HEK293 (cell line): ENCODE results near the gene PHF12.

ENCODE experiments used
- CTCF ChIA-PET: fragments of 350-600 bp; formaldehyde crosslinking; extraction: SDS; loops from one replicate; lab custom pipeline; 2021; ENCODE audit warnings: antibody characterized with exemption; lab: Yijun Ruan, JAX
- POLR2A ChIA-PET: fragments of 300-600 bp; formaldehyde crosslinking; extraction: SDS; loops from one replicate; lab custom pipeline; 2020; ENCODE audit warnings: antibody characterized with exemption, inconsistent platforms; lab: Yijun Ruan, JAX
- H3K27ac ChIP-seq: fragments of 200-500 bp; sonication (Bioruptor generic); 2 replicates; pipeline ENCODE4 v1.5.1; 2014; ENCODE audit warnings: low read depth, low read length, control low read depth, inconsistent platforms; ENCODE audit errors: extremely low read depth
- H3K36me3 ChIP-seq, 2 experiments: fragments of 200-500 bp in 1 of 2; sonication (Bioruptor generic) in 1 of 2; 1 replicate in 1 of 2; 2 replicates in 1 of 2; pipeline ENCODE4 v1.5.1; 2014 to 2017; ENCODE audit warnings: inconsistent platforms in 2 of 2, low read length in 2 of 2; ENCODE audit not compliant: control insufficient read depth in 2 of 2, insufficient read depth in 1 of 2
- H3K4me1 ChIP-seq: fragments of 200-500 bp; sonication (Bioruptor generic); 2 replicates; pipeline ENCODE4 v1.5.1; 2014; ENCODE audit warnings: mild to moderate bottlenecking, low read length, inconsistent platforms; ENCODE audit not compliant: control insufficient read depth, insufficient read depth
- H3K4me3 ChIP-seq: 2 replicates; pipeline ENCODE4 v1.5.1; 2011; ENCODE audit warnings: low read depth, mild to moderate bottlenecking, control low read depth, low read length, moderate library complexity
- H3K9me3 ChIP-seq: fragments of 200-500 bp; sonication (Bioruptor generic); 2 replicates; pipeline ENCODE4 v1.5.1; 2014; ENCODE audit warnings: low read depth, low read length, inconsistent platforms; ENCODE audit not compliant: control insufficient read depth, insufficient read depth
- EGR2 ChIP-seq: fragments of 450-650 bp; formaldehyde crosslinking; IDR thresholded peaks from 2 replicates; pipeline ENCODE4 v1.5.1; 2016; ENCODE audit warnings: low read depth, missing biosample characterization, missing genetic modification characterization
- GLI4 ChIP-seq: fragments of 450-650 bp; formaldehyde crosslinking; IDR thresholded peaks from 2 replicates; pipeline ENCODE4 v1.5.1; 2016; ENCODE audit warnings: missing biosample characterization, missing genetic modification characterization
- GLIS1 ChIP-seq: fragments of 450-650 bp; formaldehyde crosslinking; IDR thresholded peaks from 2 replicates; pipeline ENCODE4 v1.5.1; 2016; ENCODE audit warnings: missing biosample characterization, missing genetic modification characterization
- KLF1 ChIP-seq: fragments of 450-650 bp; formaldehyde crosslinking; IDR thresholded peaks from 2 replicates; pipeline ENCODE4 v1.5.1; 2016; ENCODE audit warnings: missing biosample characterization, missing genetic modification characterization
- ZBTB7A ChIP-seq: fragments of 450-650 bp; formaldehyde crosslinking; IDR thresholded peaks from 2 replicates; pipeline ENCODE4 v1.5.1; 2016; ENCODE audit warnings: low read depth, missing biosample characterization, missing genetic modification characterization
- ZFP3 ChIP-seq: fragments of 450-650 bp; formaldehyde crosslinking; IDR thresholded peaks from 2 replicates; pipeline ENCODE4 v1.5.1; 2016; ENCODE audit warnings: low read depth, missing biosample characterization, missing genetic modification characterization
- ZNF121 ChIP-seq: fragments of 450-650 bp; formaldehyde crosslinking; IDR thresholded peaks from 2 replicates; pipeline ENCODE4 v1.5.1; 2016; ENCODE audit warnings: missing biosample characterization, missing genetic modification characterization
- ZNF184 ChIP-seq: fragments of 450-650 bp; IDR thresholded peaks from 2 replicates; pipeline ENCODE4 v1.5.1; 2018; ENCODE audit warnings: missing biosample characterization, mild to moderate bottlenecking, missing genetic modification characterization
- ZNF23 ChIP-seq: fragments of 450-650 bp; formaldehyde crosslinking; IDR thresholded peaks from 2 replicates; pipeline ENCODE4 v1.5.1; 2016; ENCODE audit warnings: missing biosample characterization, missing genetic modification characterization, borderline replicate concordance
- ZNF292 ChIP-seq: fragments of 450-650 bp; formaldehyde crosslinking; IDR thresholded peaks from 2 replicates; pipeline ENCODE4 v1.5.1; 2016; ENCODE audit warnings: low read depth, missing biosample characterization, missing genetic modification characterization, borderline replicate concordance
- ZNF354C ChIP-seq: fragments of 450-650 bp; formaldehyde crosslinking; IDR thresholded peaks from 2 replicates; pipeline ENCODE4 v1.5.1; 2016; ENCODE audit warnings: missing biosample characterization, missing genetic modification characterization, low read depth, borderline replicate concordance
- ZNF518A ChIP-seq: fragments of 450-650 bp; formaldehyde crosslinking; conservative IDR thresholded peaks from 2 replicates; pipeline ENCODE4 v1.5.1; 2016; ENCODE audit warnings: low read depth, missing biosample characterization, missing genetic modification characterization
- ZNF548 ChIP-seq: fragments of 450-650 bp; formaldehyde crosslinking; IDR thresholded peaks from 2 replicates; pipeline ENCODE4 v1.5.1; 2016; ENCODE audit warnings: missing biosample characterization, missing genetic modification characterization
- ZNF600 ChIP-seq: fragments of 450-650 bp; formaldehyde crosslinking; IDR thresholded peaks from 2 replicates; pipeline ENCODE4 v1.5.1; 2016; ENCODE audit warnings: missing biosample characterization, missing genetic modification characterization
- ZNF626 ChIP-seq: fragments of 450-650 bp; sonication (Bioruptor Pico); formaldehyde crosslinking; IDR thresholded peaks from 2 replicates; pipeline ENCODE4 v1.5.1; 2018; ENCODE audit warnings: missing biosample characterization, missing genetic modification characterization, inconsistent platforms
- ZNF639 ChIP-seq: fragments of 450-650 bp; formaldehyde crosslinking; IDR thresholded peaks from 2 replicates; pipeline ENCODE4 v1.5.1; 2016; ENCODE audit warnings: missing biosample characterization, missing genetic modification characterization
- ZNF692 ChIP-seq: fragments of 450-650 bp; formaldehyde crosslinking; IDR thresholded peaks from 2 replicates; pipeline ENCODE4 v1.5.1; 2016; ENCODE audit warnings: missing biosample characterization, missing genetic modification characterization
- ZNF792 ChIP-seq: fragments of 450-650 bp; formaldehyde crosslinking; IDR thresholded peaks from 2 replicates; pipeline ENCODE4 v1.5.1; 2016; ENCODE audit warnings: missing biosample characterization, missing genetic modification characterization
- ZSCAN23 ChIP-seq: fragments of 450-650 bp; formaldehyde crosslinking; IDR thresholded peaks from 2 replicates; pipeline ENCODE4 v1.5.1; 2016; ENCODE audit warnings: missing biosample characterization, missing genetic modification characterization

PHF12 gene

GRCh38 chr17:28892024-28892423 lies 59.3 kb downstream of the PHF12 start:
- ChIA-PET CTCF (interaction anchor here (0.6 to 18.6 kb wide), 5 partner anchors 10 to 246 kb away, joined by 3 to 142 read pairs (median 5); partner anchors contain the start of gene DHRS13), POLR2A (interaction anchor here (0.5 kb wide), 1 partner anchor 135 kb away, joined by 3 read pairs; no protein-coding TSS in a partner anchor)
- Histone ChIP-seq H3K4me1 (peaks cover 4% of the 10 kb centered on the region; the same call in 1 of the 2 replicates), H3K36me3 (peaks cover 0 to 16% of the 10 kb centered on the region in 2 experiments; a peak in 2 of 3 replicates), H3K9me3 (no peaks in the 10 kb centered on the region), H3K27ac (0 out of 2 replicates have a peak overlapping the region, but pooled peaks have one; percentile 17), H3K4me3 (no peak overlapping the region)
- TF ChIP-seq EGR2 (tag by site-specific recombination) (peak; percentile 36), ZFP3 (tag by site-specific recombination) (no peak), GLIS1 (tag by site-specific recombination) (no peak)

GRCh38 chr17:28891201-28891600 lies 60.1 kb downstream of the PHF12 start:
- H3K27ac ChIP-seq = no peak overlapping the region
- peaks cover 2% of the 10 kb centered on the region; the same call in 1 of the 2 replicates for H3K4me1 ChIP-seq
- H3K4me3 ChIP-seq = no peak overlapping the region
- CTCF ChIA-PET = interaction anchor here (6.0 to 18.6 kb wide), 2 partner anchors 11 to 128 kb away, joined by 22 to 142 read pairs; partner anchors contain the start of gene DHRS13
- peak; percentile 18; the same call in 1 of the 2 replicates for TF ChIP-seq ZNF600 (tag by site-specific recombination)
- no peak for TF ChIP-seq ZNF626 (tag by site-specific recombination)
- TF ChIP-seq, all 188 proteins: peak for 1
- POLR2A ChIA-PET = interaction anchor here (0.6 kb wide), 1 partner anchor 129 kb away, joined by 5 read pairs; no protein-coding TSS in a partner anchor
- Histone ChIP-seq H3K36me3 (peaks cover 0 to 21% of the 10 kb centered on the region in 2 experiments; a peak in 2 of 3 replicates), H3K9me3 (no peaks in the 10 kb centered on the region)

GRCh38 chr17:28889996-28890395 lies 61.3 kb downstream of the PHF12 start:
- Histone ChIP-seq H3K9me3 (no peaks in the 10 kb centered on the region), H3K36me3 (peaks cover 0 to 33% of the 10 kb centered on the region in 2 experiments; a peak in 2 of 3 replicates), H3K27ac (no peak overlapping the region), H3K4me3 (no peak overlapping the region), H3K4me1 (no peaks in the 10 kb centered on the region; the same call in 1 of the 2 replicates)
- no peak for TF ChIP-seq ZNF184 (tag by site-specific recombination)
- no peak for TF ChIP-seq ZNF792 (tag by site-specific recombination)
- no peak for TF ChIP-seq ZSCAN23 (tag by site-specific recombination)
- no peak for TF ChIP-seq KLF1 (tag by site-specific recombination)
- no peak for TF ChIP-seq ZNF518A (tag by site-specific recombination)
- no peak for TF ChIP-seq ZNF548 (tag by site-specific recombination)
- ChIA-PET POLR2A (interaction anchor here (0.6 to 0.7 kb wide), 2 partner anchors 49 to 846 kb away, joined by 4 to 5 read pairs; no protein-coding TSS in a partner anchor), CTCF (interaction anchor here (0.6 to 6.0 kb wide), 2 partner anchors 12 to 461 kb away, joined by 4 to 22 read pairs; partner anchors contain the start of gene DHRS13)

- no peaks in the 10 kb centered on the region; the same call in 1 of the 2 replicates for H3K4me1 ChIP-seq
- H3K27ac ChIP-seq = no peak overlapping the region
- peaks cover 0 to 44% of the 10 kb centered on the region in 2 experiments; a peak in 2 of 3 replicates for H3K36me3 ChIP-seq
- CTCF ChIA-PET = interaction anchor here (1.3 kb wide), 1 partner anchor 125 kb away, joined by 7 read pairs; no protein-coding TSS in a partner anchor
- H3K4me3 ChIP-seq = no peak overlapping the region
- H3K9me3 ChIP-seq = no peaks in the 10 kb centered on the region
- POLR2A ChIA-PET = interaction anchor here (0.6 kb wide), 1 partner anchor 1631 kb away, joined by 3 read pairs; no protein-coding TSS in a partner anchor
- no peak for TF ChIP-seq ZNF354C (tag by site-specific recombination)
- no peak for TF ChIP-seq ZBTB7A (tag by site-specific recombination)
- TF ChIP-seq ZNF692 = no peak
- TF ChIP-seq ZNF639 (tag by site-specific recombination) = no peak
- TF ChIP-seq ZNF121 (tag by site-specific recombination) = no peak
- TF ChIP-seq GLI4 (tag by site-specific recombination) = no peak
- no peak for TF ChIP-seq ZNF23 (tag by site-specific recombination)
- no peak for TF ChIP-seq ZNF292 (tag by site-specific recombination)
- no peak for TF ChIP-seq ZNF600 (tag by site-specific recombination)
Measured at GRCh38 chr17:28888832-28889231, 62.5 kb downstream of the PHF12 start.
